Activated CD8-positive, alpha-beta memory T cell treated with anti-CD3 and anti-CD28 coated beads for 48 hours (primary cell): Measurements from ENCODE around the gene CTBP1.

ENCODE experiments used
- DNase-seq, 3 experiments: peaks; one replicate each; pipeline ENCODE4 v3.0.0-alpha.2; 2020; ENCODE audit warnings: low read depth in 2 of 3, low spot score in 2 of 3

The CTBP1 gene

GRCh38 chr4:1199556-1200331 is 49.2 kb downstream of the CTBP1 start:
- no peak for DNase-seq

DNA sequence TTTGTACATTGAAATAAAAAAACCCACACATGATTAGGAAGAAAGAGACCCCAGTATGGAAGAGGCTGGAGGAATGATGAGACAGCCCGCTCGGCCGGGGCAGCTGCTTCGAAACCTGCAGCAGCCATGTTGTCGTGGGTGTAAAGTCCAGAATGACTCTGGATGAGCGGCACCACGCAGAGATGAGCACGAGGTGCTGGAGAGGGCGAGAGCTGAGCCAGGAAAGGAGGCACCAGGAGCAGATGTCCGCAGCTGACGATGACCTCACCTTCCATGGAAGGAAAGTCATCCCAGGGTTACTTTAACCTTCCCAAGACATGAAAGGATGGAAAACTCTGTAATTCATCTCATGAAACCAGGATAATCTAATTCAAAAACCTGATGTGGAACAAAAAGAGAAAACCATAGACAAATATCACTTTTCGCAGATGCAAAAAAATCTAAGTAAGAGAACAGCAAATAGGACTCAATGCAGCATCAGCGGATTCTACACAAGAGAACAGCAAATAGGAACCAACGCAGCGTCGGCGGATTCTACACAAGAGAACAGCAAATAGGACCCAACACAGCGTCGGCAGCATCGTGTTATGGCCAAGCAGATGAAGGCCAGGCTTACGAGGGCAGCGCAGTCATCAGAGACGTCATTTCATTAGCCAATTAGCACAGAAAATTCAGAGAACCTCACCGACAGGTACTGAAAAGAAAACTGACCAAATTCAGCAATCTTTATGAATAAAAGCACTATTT is 50.7 kb downstream of the CTBP1 start:
- no peak for DNase-seq

DNA sequence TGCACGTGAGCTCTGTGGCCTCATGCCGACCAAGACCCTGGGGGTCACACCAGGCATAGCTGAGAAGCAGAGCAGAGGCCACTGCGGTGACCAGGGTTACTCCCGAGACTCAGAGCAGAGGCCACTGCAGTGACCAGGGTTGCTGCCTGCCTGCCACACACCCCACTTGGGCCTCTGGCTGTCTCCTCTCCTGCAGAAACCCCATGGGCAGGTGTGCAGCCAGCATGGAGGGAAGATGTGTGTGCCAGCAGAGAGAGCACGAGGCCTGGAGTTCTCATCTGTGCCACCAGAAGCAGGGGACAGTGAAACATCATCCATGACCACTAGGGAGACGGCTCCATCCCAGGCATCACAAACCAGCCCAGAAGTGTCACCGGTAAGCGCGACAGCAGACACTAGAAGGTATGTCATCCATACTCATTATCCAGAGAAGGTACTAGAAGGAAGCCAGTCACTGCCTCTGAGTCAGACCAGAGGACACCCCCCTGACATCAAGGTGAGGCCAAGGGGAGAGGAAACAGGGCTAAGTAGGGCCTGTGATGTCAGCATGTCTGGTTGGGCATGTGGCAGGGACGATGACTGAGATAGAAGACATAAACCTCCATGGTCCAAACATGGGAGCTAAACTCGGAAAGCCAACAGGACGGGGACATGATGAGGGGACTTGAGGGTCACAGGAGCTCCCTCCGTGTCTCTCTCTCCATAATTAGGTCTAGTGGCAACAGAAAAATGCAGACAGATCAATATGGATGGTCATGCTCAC is 52.3 kb downstream of the CTBP1 start:
- no peak for DNase-seq

GRCh38 chr4:1195891-1196401 is 53.0 kb downstream of the CTBP1 start:
- DNase-seq = no peak

DNA sequence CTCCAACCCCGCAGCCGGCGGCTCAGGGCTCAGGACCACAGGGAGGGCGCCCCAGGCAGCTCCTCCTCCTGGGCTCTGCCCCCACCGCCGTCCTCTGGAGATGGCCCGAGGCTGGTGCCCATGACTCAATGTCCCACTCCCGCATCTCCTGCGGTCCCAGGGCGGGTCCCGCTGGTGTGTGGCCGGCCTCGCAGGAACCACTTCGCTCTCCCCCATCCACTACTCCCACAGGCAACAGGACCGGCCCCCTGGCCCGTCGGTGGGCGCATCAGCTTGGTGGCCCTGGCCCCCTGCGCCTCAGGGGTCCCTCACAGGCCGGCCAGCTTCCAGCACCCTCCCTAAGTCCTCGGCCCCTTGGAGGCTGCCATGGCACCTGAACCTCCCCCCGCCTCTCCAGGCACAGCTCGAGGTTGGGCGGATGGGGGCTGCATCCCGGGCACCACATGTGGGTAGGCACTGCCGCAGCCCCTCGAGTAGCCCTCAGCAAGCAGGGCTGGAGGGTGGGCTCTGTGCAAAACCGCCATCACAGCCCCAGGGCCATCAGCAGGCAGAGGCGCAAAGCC is 53.7 kb downstream of the CTBP1 start:
- no peak for DNase-seq

GRCh38 chr4:1194010-1194900 is 54.7 kb downstream of the CTBP1 start:
- DNase-seq = no peak

DNA sequence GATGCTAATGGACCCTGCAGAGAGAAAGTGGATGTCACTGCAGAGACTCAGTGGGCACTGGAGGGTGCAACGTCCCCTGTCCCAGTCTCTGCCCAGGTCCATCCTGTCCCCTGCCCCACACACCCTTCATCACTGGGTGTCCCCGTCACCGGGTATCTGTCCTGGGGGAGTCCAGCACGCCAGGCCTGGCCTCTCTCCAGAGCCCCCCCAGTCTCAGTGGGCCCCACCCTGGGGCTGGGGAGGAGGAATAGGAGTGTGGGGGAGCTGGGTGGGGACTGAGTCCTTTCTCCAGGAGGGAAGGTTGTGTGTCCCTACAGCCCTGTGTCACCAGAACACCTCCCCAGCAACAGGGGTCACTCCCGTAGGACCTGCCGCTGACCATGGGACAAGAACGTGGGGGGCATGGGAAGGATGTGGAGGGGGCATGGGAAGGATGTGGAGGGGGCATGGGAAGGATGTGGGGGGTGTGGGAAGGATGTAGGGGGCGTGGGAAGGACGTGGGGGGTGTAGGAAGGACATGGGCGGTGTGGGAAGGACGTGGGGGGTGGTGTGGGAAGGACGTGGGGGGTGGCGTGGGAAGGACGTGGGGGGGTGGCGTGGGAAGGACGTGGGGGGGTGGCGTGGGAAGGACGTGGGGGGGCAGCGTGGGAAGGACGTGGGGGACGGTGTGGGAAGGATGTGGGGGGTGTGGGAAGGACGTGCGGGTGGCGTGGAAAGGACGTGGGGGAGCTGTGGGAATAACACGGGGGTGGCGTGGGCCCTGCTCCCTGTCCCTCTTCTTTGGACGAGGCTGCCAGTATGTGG is 55.5 kb downstream of the CTBP1 start:
- no peak for DNase-seq

DNA sequence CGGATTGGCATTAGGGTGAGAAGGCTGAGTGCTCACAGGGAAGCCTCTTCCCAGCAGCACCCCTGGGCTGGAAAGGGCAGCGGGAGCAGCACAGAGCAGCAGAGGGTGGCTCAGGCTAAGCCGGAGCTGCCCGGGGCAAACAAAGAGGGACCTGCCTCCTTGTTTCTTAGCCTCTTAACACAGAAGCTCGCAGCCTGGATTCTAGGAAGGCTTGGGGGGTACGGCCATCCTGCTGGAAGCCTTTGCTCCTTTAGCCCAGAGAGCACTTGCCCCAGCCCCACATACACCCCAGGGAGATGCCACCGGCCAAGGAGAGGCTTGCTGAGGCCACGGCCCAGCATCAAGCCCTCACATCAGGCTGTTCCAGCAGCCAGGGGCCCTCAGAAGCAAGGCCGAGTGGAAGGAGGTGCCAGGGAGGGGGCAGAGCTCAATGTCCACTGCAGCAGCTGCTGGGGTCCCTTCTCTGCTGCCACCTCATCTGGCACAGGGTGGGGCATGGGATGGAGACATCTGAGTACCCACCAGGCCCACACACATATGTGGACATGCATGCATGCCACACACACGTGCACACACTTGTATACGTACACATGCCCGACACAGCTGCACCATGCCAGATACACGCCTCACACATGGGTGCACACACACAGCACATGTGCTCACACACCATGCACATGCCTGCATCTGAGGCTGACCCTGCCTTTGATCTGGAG is 56.3 kb downstream of the CTBP1 start:
- no peak for DNase-seq

DNA sequence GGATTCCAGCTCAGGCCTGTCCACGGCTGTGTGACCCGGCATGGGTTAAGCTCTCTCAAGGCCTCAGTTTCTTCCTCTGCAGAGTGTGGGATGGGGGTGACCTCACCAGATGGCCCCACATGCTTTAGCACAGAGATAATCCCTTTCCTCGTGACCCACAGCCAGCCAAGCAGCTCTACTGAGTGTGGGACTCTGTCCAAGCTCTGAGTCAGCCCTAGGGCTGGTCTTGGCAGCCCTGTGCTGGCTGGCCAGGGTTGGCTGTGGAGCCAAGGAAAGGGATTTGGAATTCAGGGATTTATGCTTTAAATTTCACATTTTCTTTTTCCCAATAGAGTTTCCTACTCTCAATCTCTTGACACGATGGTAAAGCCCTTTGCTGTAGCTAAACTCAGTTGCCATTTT is 56.8 kb downstream of the CTBP1 start:
- DNase-seq = no peak

DNA sequence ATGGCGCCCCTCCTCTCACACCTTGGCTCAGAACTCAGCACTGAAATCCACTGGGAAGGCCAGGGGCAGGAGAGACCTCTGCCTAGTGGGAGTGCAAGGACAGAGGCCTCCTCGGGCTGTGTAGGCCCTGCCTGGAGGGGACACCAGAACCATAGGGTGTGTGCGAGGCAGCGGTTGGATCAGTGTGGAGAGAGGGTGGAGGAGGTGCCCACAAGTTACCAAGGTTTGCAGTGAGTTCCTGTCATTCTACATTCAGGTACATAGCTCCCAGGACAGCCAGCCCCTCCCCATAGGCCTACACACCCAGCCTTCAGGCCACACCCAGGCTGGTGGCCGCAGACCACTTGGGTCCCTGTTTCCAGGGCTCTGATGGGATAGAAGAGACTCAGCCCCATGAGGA is 57.3 kb downstream of the CTBP1 start:
- DNase-seq = no peak

- no peak for DNase-seq
Observed at GRCh38 chr4:1187182-1187581, 61.7 kb downstream of the CTBP1 start.

DNA sequence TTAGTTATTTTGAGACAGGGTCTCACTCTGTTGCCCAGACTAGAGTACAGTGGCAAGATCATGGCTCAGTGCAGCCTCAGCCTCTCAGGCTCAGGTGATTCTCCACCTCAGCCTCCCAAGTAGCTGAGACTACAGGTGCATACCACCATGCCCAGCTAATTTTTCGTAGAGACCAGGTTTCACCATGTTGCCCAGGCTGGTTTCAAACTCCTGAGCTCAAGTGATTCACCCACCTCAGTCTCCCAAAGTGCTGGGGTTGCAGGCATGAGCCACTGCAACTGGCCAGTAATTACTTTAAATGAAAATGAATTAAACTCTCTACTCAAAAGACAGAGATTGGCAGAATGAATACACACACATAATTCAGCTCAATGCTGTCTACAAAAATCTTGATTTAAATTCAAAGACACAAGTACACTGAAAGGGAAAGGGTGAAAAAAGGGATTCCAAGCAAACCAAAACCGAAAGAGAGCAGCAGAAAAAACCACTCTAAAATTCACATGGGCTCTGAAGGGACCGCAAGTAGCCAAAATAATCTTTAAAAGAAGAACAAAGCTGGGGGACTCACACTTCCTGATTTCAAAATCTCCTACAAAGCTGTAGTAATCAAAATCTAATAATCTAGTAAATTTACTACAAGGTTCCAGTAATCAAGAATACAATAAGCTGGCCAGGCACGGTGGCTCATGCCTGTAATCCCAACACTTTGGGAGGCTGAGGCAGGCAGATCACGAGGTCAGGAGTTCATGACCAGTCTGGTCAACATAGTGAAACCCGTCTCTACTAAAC is 64.8 kb downstream of the CTBP1 start:
- DNase-seq = no peak

DNA sequence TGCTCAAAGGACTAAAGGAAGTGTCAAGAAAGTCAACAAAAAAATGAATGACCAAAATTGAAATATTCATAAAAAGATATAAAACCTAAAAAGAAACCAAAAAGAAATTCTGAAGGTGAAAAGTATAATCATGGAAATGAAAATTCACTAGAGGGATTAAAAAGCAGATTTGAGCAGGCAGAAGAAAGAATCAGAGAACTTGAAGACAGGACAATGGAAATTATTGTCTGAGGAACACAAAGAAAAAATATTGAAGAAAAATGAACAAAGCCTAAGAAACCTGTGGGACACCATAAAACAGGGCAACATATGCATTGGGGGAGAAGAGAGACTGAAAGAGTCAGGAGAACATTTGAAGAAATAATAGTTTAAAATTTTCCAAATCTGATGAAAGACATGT is 66.6 kb downstream of the CTBP1 start:
- no peak for DNase-seq

GRCh38 chr4:1180663-1181062 is 68.3 kb downstream of the CTBP1 start:
- no peak for DNase-seq

GRCh38 chr4:1179976-1180375 is 69.0 kb downstream of the CTBP1 start:
- DNase-seq = no peak

DNA sequence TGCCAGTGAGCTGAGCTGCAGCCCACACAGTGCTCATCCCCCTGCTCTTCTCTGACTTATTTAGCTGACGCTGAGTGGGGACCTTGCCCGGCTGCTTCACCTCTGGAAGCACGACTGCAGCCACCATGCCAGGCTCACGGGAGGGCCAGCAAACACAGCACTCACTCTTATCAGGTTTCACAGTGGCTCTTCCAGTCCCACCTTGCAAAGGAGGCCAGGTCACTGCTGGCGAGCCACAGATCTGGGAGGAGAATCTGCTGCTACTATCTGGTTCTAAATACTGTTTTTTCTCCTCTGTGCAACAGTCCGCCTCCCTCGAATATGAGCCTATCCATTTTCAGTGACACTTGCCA is 69.9 kb downstream of the CTBP1 start:
- DNase-seq = no peak

DNA sequence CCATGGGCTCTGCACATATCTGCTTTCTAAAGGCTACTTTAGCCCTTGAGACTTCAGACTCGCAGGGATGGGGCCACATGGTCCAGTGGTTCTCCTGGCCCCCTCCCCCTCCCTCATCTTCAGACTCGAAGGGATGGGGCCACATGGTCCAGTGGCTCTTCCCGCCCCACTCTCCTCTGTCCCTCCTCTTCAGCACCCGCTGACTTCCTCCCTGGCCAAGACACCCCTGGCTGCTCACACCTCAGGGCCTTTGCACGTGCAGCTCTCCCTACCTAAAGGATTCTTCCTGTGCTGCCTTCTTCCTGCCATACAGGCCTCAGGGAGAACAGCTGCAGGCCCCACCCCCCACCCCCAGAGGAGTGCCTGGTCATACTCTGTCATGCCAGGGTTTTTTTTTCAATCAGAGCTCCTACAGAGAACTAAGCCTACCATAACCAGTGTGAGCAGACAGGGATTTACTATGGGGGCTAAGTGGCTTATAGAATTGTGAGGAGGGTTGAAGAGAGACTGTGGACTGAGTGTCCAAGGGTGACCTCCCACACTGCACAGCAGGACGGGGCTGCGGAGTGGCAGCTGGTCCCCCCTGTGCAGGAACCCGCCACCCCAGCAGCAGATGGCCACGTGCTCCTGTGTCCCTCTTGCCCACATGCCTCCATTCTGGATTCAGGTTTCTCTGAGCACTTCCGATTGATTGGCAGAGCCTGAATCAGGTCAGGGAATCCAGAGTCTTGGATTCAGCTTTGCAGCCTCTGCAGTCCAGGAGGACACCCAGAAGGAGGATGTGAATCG is 70.4 kb downstream of the CTBP1 start:
- DNase-seq = no peak
